GM19452 (cell line): ENCODE measurements around the gene COG5.

ENCODE experiments used
- ATAC-seq: cut with Tn5 transposase; IDR thresholded peaks from one replicate; pipeline ENCODE4 v1.9.1; 2021; ENCODE audit not compliant: unreplicated experiment

Gene COG5

DNA sequence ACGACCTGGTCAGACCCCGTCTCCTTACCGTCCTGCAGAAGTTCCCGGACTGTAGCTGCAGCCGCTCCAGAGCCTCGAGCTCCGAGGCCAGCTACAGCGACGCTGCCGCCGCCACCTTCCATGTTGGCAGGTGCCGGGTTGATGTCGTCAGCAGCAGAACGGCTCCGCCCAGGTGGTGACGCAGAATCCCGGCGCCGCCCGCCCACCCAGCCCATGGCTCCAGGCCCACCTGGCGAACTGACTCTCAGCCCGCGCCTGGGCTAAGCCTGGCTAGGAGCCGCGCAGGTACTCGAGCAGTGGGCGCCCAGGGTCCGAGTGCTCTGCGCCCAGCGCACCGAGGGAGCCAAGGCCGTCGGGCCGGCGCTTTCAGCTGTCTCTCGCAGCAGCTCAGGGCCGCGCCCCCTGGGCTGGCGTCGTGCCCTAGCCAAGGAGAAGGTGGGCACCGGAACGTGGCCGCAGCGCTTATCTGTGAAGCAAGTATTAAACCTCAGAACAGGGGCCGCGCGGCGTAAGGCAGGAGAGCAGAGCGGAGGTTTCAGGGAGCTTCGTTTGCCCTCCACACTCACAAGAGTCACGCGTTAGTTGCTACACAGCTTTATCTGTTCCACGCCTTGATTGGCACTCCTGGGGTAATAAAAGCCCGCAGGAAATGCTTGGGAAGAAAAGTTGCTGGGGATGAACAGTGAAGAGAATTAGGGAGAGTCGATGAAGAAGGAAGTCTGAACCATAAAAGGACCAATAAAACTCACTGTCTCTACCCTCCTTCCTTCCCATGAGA lies at the start of gene COG5, which contains the start of gene DUS4L:
Gene COG5 (minus strand): TSS at position 146 of the 778 bp plus-strand sequence. CDS start 24 bp downstream, at position 122.
Gene DUS4L (plus strand): TSS at position 197 of the 778 bp plus-strand sequence. CDS start 3,100 bp downstream, outside the sequence.
- peak; percentile 97 for ATAC-seq

DNA sequence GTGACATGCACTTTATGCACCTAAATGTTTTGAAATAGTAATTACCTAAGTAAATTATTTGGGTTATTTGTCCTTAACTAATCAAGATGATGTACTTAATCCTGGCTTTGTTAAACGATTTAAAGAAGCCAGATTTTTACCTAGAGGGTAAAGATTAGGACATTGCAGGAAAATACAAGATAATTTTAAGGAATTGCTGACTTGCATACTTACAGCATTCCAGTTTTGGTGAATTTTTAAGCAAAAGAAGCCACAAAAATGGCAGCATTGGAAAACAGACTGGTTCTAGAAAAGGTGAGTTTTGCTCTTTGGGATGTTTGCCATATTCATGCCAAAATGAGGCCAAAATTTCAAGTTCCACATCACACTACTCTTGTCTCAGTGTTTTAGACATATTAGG lies 49.7 kb upstream of the COG5 start:
- ATAC-seq: no peak

DNA sequence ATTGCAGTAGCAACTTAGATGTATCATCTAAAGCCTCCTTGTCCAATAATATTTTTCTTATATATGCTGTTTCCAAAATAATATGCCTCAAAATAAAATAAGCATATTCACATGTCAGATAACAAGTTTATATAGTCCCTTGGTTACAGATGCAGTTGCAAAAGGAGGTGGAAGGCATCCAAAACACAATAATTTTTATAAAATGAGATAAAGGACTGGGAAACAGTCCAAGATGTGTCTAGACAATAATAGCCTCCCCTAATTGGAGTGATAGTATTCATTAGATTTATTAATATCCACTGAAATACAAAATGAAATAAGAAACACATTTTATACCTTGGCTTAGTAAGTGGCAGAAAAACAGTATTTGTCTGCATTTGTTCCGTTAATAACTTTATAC lies 46.6 kb upstream of the COG5 start:
- ATAC-seq: no peak

DNA sequence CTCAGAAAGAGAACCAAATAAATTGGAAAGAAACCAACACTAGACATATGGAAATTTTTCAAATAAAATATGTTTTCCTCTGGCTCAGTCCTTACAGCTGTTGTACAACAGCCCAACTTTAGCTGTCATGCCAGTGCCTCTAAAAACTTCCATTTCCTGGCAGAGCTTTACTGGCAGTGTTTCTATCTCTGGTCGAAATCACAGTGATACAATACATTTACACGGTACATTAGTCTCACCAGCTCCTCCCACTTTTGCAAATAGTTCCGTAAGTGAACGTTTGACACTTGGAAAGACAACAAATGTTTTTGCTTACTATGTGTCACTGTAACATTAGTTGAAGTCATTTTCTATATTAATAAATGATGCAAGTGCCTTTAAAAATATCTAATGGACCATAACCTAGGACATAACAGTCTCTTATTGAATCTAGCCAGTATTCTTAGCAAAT lies 46.1 kb upstream of the COG5 start:
- no peak for ATAC-seq

DNA sequence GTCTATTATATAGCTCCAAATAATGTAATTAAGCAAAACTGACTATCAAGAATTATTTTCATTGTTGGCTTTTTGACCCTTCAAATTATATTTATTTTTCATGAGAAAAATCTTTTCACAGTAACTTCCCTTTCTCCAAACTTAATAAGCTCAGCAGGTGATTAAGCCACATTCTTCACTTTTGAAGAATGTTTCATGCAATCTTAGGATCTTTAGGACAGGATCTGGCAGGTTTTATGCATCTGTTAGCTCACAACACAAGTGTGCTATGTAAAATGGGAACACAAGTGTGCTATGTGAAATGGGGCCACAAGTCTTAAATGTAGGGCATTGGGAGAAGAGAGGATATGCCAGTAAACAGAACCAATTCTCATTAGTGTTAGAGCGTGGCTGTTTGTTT lies 42.6 kb upstream of the COG5 start:
- ATAC-seq: no peak

DNA sequence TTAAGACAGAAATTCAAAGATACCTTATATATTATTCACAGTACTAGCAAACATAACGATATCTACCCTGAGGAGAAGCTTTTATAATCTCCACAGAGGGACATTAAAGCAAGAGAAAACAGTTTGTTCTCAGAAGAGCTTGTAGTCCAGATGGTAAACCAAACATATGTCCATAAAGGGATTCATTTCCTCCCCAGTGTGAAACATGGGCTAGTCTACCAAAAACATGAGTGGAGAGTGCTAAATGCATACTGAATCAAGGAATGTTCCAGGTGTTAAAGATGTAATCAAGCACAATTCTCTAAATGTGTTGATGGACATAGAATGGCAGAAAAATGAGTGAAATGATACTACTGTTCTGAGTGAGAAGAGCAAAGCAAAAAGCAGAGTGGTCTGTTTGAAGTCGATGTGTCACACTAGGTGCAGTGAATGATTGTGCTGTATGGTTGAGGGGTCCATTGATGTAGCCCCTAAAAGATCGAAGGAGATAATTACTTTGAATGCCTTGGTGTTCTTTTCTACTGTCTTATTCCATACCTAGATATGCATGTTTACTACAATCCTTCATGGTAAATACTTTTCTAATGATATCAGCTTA lies 41.6 kb upstream of the COG5 start:
- ATAC-seq: no peak

DNA sequence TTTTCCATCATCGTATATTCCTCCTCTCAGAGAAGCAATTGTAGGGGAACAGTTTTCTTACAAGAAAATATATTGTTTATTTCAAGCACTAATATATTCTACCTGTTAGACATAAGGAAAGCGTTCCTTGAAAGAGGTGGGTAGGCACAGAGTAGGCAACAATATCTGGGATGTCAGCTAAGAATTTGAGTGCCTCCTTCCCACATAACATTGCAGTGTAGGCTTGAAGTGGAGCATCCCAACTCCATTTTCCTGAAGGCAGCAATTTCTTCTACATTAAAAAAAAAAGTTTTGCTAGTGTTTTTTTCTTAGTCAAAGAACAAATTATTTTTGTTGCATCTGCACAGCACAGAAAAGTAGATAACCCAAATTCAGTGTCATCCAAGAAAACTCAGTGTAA lies 37.1 kb upstream of the COG5 start:
- no peak for ATAC-seq

DNA sequence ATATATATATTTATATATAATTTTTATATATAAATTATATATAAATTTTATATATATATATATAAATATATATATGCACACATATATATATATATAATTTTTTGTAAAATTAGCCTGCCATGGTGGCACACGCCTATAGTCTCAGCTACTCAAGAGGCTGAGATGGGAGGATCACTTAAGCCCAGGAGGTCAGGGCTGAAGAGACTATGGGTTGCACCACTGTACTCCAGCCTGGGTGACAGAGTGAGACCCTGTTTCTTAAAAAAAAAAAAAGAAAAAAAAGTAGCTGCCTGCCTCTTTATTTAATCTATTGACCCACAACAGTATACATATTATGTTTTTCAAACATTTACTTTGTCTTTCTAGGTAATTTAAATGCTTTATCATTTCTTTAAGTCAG lies 35.5 kb upstream of the COG5 start:
- ATAC-seq: no peak

DNA sequence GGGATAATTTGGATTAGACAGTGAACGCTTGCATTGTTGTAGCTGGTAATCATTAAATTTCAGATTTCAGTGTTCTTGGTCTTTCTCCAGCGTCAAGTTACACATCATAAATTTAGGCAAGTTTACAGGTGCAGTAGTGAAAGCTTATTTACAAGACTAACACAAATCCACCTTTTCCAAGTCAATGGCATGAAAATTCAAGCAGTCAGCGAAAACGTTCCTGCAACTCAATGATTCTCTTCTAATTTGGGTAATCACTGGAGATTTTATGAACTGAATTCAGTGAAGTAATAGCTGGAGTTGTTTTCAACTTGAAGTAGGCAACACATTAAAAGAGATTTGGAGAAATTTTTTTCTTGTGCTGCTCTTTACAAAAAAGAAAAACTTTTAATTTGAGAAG lies 34.2 kb upstream of the COG5 start:
- ATAC-seq: no peak

DNA sequence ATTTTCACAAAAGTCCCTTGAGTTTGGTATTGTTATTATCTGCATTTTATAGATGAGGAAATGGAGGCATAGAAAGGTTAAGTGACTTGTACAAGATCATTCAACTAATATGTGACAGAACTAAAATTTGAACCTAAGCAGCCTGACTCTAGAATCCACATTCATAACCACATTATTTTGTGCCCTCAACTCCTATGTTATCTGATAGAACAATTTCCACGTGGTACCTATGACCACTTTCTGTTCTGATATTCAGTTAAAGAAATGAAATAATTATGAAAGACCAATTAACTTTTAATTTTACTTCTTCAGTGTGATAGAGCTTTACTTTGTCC lies 33.8 kb upstream of the COG5 start:
- no peak for ATAC-seq

DNA sequence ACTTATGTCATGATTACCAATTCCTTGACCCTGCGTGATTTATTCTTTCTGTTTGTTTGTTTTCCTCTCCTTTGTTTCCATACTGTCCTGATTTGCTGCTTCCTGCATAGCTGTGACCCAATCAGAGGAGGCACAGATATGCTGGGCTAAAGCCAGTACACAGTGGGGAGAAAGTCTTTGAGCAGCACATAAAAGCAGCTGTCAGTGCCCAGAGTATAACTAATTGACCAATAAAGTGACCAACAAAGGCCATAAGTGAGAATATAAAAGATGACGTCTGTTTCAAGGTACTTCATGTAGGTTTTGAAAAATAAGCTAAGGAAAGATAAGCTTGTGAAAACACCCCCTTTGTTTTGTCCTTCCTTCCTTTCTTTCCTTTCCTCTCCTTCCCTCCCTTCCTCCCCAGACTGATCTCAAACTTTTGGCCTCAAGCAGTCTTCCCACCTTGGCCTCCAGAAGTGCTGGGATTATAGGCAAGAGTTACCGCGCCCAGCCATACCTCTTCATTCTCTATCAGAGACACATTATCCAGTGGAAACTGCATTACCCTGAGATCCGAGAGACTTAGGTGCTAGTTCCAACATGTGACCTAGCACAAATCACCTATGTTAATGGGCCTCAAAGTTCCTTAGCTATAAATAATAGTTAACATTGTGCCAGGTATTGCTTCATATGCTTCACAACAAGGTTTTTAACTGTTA lies 33.3 kb upstream of the COG5 start:
- ATAC-seq: no peak

DNA sequence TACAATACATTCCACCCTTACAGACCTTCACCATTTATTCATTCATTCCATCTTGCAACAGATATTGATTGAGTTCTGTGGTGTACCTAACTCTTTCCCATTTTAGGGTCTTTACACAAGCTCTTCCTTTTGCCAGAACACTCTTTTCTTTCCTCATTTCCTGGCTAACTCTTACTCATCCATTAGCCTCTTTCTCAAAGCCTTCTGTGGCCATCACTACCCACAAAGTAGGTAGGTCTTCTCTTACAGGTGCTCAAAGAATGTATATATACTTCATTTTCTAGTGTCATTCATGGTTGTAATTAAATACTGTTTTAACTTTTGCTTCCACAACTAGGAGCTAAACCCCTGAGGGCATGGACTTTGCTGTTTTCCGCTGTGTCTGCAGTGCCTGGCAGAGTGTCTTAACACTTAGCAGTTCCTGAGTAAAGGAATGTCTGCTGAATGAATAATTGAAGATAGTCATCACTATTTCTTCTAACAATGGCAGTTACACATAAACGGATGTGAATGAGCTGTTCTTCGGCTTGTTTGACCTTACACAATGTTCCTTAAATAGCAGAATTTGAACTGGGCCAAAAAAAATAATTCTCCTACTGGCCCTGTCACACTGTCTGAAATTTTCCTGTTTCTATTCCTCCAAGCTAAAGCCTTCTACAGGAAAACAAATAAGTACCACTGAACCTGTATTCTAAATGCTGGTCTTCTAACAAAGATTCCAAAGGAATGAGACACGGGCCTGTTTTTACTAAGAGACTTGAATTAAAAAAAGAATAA lies 31.4 kb upstream of the COG5 start:
- ATAC-seq: no peak

DNA sequence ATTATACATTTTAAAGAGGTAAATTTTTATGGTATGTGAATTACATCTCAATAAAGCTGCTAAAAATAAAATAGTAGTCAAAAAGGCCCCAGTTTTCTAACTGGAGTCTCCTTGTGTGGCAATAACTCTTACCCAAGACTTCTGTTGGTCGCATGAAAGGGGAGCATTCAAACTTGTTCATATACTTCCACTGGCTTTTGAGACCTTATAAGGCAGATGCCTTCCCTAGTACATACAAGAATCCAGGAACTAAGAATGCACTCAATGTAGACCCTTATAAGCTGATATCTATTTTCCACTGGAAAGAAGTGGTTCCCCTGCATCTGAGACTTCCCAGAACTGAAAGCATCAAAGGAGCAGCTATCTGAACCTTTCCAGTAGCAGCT lies 29.3 kb upstream of the COG5 start:
- ATAC-seq: no peak

DNA sequence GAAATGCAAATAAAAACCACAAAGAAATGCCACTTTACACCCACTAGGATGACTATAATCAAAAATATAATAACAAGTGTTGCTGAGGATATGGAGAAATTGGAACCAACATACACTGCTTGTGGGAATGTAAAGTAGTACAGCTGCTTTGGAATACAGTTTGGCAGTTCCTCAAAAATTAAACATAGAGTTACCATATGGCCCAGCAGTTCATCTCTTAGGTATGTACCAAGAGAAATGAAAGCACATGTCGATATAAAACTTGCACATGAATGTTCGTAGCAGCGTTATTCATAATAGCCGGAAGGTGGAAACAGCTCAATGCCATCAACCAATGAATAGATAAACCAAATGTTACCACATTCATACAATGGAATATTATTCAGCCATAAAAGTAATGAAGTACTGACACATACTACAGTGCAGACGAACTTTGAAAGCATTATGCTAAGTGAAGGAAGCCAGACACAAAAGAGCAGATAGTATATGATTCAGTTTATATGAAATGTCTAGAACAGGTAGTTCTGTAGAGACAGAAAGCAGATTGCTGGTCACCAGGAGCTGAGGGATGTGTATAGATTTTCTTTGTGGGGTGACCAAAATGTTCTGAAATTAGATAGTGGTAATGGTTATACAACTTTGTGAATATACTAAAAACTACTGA lies 28.8 kb upstream of the COG5 start:
- no peak for ATAC-seq

DNA sequence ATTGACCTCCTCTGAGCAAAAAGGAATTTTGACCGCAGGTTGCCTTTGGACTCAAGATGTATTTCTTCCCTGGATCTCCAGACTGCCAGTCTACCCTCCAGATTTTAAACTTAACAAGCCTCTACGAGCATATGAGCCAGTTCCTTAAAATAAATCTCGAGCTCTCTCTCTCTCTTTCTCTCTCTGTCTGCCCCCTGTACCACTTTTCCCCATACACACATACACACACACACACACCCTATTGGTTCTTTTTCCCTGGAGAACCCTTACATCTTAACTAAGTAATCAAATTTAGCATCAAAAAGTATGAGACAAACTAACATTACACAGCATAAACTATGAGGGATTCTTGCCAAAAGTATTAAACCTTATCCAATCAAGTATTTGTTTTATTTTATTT lies 27.7 kb upstream of the COG5 start:
- ATAC-seq: no peak

DNA sequence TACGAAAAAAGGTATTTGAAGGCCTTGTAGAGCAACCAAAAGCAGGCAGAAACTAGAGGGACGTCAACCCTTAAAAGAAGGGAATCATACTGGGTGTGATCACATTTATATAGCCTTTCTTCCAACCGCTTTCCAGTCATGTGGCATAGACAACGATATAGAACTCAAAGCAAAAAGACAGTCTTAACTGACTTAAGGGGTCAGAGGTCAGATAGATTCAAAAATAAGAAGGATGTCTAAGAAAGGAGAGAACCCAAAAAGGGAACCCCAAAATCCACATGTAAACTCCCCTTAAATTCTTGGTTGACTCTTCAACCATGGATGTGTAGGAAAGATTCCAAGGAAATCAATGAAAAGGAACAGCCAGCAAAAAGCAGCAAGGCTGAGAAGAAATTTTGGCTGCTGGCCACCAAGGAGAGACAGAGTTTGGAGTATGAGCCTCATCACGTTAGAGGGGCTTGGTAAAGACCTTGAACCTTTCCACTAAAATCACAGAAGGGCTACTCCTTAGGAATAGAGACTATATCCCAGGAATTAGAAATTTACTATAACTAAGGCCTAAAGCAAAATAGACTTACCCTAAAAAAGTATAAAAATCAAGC lies 24.9 kb upstream of the COG5 start:
- ATAC-seq: no peak

DNA sequence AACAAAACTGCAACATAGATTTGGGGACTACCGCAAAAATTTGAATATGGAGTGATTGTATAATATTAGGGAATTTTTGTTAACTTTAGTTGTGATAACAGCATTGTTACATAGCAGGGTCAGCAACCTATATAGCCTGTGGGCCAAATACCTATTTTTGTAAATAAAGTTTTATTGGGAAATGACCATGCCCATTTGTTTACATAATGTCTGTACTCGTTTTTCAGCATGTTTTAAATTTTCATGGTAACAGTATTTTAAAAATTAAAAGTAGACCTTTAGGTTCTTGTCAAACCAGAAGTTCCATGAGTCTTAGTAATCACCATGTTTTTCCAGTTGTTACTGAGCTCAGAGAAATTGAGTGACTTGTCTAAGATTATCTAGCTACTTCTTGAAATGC lies 21.0 kb upstream of the COG5 start:
- no peak for ATAC-seq

DNA sequence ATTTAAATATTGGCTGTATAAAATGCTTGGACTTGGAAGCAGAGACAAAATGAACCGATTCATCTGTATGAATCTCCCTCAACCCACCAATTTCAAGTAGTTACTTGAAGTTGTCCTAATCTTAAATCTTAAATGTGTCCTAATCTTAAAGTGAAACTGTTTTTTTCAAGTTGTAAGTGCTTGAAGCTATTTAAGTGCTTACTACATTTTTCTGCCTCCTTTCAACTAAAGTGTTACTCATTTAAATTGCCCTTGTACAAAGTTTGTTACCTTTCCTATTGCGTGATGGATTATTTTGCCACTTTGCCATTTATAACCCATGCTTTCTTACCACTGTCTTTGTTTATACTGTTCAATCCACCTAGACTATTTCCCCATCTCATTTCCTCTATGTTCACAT lies 19.2 kb upstream of the COG5 start:
- ATAC-seq: no peak

DNA sequence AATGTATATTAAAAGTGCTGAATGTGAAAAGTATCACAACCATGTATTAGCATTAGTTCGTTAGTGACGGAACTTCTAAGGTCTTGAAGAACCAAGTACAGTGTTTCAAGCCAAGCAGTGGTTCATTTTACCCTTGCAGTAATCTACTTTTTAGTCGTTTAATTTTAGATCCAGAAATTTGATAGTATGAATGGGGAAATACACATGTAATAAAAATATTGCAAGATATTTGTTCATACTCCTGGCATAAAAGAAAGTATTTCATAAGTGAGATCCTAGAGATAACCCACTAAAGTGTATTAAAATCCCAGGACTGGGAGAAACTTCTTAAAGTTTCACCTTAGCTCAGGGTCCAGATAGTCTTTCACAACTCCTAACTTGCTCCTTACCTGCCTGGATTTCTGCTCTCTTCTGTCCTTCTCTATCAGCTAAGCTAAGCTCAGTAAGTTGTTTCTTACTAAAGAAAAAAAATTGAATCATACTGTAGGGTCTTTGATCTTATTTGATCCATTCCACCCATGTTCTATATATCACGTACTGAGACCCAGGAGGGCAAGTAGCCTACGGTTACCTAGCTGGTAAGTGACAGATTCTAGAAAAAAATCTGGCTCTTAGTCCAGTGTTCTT lies 17.8 kb upstream of the COG5 start:
- ATAC-seq: no peak
